B cell (primary cell): ENCODE measurements around the gene RAB11FIP3.

Experiments used
- EZH2 ChIP-seq: IDR thresholded peaks from 2 replicates; pipeline ENCODE4 v1.6.1; 2012; ENCODE audit warnings: borderline replicate concordance, low read depth, mild to moderate bottlenecking, moderate library complexity, low read length; ENCODE audit not compliant: insufficient read depth, poor library complexity, severe bottlenecking
- TF ChIP-seq, protein P1 (sequence below): fragments of 200-600 bp; IDR thresholded peaks from one replicate; pipeline ENCODE4 v1.8.0; 2022; ENCODE audit warnings: antibody characterized with exemption, mild to moderate bottlenecking

DNA sequence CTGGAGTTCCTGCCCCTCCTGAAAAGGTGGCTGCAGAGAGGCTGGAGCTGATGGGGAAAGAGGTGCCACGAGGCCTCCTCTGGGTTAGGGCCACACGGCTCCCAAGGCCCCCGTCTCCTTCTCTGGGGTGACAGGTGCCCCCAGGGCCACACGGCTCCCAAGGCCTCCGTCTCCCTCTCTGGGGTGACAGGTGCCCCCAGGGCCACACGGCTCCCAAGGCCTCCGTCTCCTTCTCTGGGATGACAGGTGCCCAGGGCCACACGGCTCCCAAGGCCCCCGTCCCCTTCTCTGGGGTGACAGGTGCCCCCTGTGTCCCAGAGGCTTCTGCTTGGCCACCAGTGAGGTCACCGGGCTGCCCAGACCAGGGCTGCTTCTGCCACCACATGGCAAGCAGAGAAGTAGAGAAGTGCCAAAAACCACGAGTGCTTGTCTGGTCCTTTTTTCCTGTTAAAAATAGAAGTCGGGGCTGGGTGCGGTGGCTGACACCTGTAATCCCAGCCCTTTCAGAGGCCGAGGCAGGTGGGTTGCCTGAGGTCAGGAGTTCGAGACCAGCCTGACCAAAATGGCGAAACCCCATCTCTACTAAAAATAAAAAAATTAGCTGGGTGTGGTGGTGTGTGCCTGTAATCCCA lies 106.2 kb downstream of the RAB11FIP3 start:
- TF ChIP-seq, protein P1, sequence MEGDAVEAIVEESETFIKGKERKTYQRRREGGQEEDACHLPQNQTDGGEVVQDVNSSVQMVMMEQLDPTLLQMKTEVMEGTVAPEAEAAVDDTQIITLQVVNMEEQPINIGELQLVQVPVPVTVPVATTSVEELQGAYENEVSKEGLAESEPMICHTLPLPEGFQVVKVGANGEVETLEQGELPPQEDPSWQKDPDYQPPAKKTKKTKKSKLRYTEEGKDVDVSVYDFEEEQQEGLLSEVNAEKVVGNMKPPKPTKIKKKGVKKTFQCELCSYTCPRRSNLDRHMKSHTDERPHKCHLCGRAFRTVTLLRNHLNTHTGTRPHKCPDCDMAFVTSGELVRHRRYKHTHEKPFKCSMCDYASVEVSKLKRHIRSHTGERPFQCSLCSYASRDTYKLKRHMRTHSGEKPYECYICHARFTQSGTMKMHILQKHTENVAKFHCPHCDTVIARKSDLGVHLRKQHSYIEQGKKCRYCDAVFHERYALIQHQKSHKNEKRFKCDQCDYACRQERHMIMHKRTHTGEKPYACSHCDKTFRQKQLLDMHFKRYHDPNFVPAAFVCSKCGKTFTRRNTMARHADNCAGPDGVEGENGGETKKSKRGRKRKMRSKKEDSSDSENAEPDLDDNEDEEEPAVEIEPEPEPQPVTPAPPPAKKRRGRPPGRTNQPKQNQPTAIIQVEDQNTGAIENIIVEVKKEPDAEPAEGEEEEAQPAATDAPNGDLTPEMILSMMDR: no peak
- TF ChIP-seq EZH2: no peak
